Pancreas (tissue), 10 donors: ENCODE measurements around the gene SLFN13. TPM values are rescaled to one million over a fixed set of nuclear protein-coding genes. Genes with fewer than 3 reads are reported as not detected.
A peak's percentile ranks its signal among the peaks of the same experiment; 100 is the strongest.
"Not testable (repeated sequence)": the region's sequence is repeated elsewhere in the genome, so short reads cannot be mapped to it uniquely, and the experiment has no call there.

Source experiments
- ATAC-seq, 4 donors: fragments of 200-7000 bp; cut with Tn5 transposase; one replicate each; pipeline versions ENCODE4 v1.8.0 to v1.9.1; 2020; ENCODE audit warnings: mild to moderate bottlenecking in 4 of 4, moderate library complexity in 4 of 4
- DNase-seq, 6 donors: peaks; one replicate each; pipeline ENCODE4 v3.0.0-alpha.2; 2020
- FAIRE-seq: peaks from 2 replicates; lab custom pipeline; 2012; peaks lifted over from hg19 to GRCh38; lab: Jason Lieb, UNC
- H3K27ac ChIP-seq, 4 donors: fragments of 200-600 bp; sonication (generic); 1 replicate in 3 of 4; 2 replicates in 1 of 4; pipeline versions ENCODE4 v1.5.0 to v1.8.0; 2020
- H3K27me3 ChIP-seq, 4 donors: fragments of 200-600 bp; one replicate each; pipeline ENCODE4 v1.8.0; 2021
- H3K36me3 ChIP-seq, 3 donors: fragments of 200-600 bp; sonication (generic) in 1 of 3; one replicate each; pipeline versions ENCODE4 v1.5.0 to v1.8.0; 2020 to 2021
- H3K4me1 ChIP-seq, 3 donors: fragments of 200-600 bp; one replicate each; pipeline ENCODE4 v1.8.0; 2021
- H3K4me3 ChIP-seq, 4 donors: fragments of 200-600 bp; sonication (generic) in 2 of 4; one replicate each; pipeline versions ENCODE4 v1.5.0 to v1.8.0; 2020 to 2021
- H3K9me3 ChIP-seq, 4 donors: fragments of 200-600 bp; one replicate each; pipeline ENCODE4 v1.8.0; 2021
- WGBS, 2 donors: extraction: QIAGEN DNeasy Blood & Tissue Kit; methylation state at CpG; one replicate each; pipeline ENCODE4 v1.1.7; 2013; 5-methylcytosine and 5-hydroxymethylcytosine counted together
- intact Hi-C, 3 donors: fragments of 100-400 bp; cut with DNase I; formaldehyde crosslinking; loops; one replicate each; pipeline versions ENCODE4 v1.11.1 to v1.14.2; 2022
- polyA plus RNA-seq, 2 donors: library from polyadenylated mRNA; stranded (reverse); fragments of 200-250 nt; gene quantifications; one replicate each; pipeline ENCODE4 v1.2.3, GENCODE V29; 2013
- total RNA-seq, 6 donors: library from RNA; stranded (reverse); fragmentation: NEBNext Ultra II Directional in 4 of 6; extraction: Animal tissue kit (Norgen Biotek cat#: 25700) in 4 of 6; gene quantifications; one replicate each; pipeline versions ENCODE4 v1.2.1 to v1.2.4, GENCODE V29; 2021 to 2023
- TF ChIP-seq, protein P1 (sequence below), 4 donors: fragments of 200-600 bp; sonication (generic) in 3 of 4; IDR thresholded peaks; one replicate each; pipeline versions ENCODE4 v1.5.0 to v1.8.0; 2021; ENCODE audit warnings: antibody characterized with exemption in 4 of 4
- donor health status: healthy with polysubstance abuse.
- donor health status: DM: no; HTN: no; CAD: no; lungs with moderate emphysema.
- donor health status: DM: no; HTN: no; CAD: no.
- donor health status: control.
- donor health status: control.
- donor health status: Bipolar disorder and iron deficiency.
- donor health status: DM: yes; HTN: yes; CAD: no.
- donor health status: DM: no; HTN: no; CAD: no.
- donor health status: DM: no; HTN: no; CAD: no.
- donor health status: DM: yes; HTN: yes; CAD: no.

Gene SLFN13
- total and polyA plus RNA-seq, 8 donors, result 1.3 to 8.5 (median 3.1) TPM

DNA sequence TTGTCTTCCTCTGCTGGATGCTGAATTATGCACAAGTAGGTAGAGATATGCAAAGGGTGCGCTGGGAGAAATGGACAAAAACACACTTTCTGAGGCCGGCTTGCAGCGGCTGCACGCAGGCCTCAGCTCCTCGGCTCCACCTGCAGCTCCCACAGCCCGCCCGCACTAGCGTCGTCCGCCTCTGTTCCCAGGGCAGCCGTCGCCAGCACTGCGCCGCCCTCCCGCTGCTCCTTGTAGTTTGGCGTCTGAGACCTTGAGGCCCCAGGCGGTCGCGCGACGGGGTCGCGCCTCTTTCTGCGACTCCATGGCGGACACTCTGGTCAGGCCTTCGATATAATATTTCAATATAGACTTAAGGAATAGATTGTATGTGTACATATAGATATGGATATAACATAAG is 41.0 kb downstream of the SLFN13 start:
- Histone ChIP-seq H3K9me3 (no peaks in the 10 kb centered on the region), H3K4me3 (no peak overlapping the region), H3K27me3 (no peaks in the 10 kb centered on the region), H3K27ac (no peak overlapping the region), H3K36me3 (no peaks in the 10 kb centered on the region), H3K4me1 (no peaks in the 10 kb centered on the region)
- WGBS, 2 donors, result 87 to 88% methylated on average over 26 of the region's 26 CpGs
- FAIRE-seq, result no peak
- TF ChIP-seq, protein P1, sequence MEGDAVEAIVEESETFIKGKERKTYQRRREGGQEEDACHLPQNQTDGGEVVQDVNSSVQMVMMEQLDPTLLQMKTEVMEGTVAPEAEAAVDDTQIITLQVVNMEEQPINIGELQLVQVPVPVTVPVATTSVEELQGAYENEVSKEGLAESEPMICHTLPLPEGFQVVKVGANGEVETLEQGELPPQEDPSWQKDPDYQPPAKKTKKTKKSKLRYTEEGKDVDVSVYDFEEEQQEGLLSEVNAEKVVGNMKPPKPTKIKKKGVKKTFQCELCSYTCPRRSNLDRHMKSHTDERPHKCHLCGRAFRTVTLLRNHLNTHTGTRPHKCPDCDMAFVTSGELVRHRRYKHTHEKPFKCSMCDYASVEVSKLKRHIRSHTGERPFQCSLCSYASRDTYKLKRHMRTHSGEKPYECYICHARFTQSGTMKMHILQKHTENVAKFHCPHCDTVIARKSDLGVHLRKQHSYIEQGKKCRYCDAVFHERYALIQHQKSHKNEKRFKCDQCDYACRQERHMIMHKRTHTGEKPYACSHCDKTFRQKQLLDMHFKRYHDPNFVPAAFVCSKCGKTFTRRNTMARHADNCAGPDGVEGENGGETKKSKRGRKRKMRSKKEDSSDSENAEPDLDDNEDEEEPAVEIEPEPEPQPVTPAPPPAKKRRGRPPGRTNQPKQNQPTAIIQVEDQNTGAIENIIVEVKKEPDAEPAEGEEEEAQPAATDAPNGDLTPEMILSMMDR (IDR thresholded peaks at IDR 0.05), result no peak
- no peak for DNase-seq
- intact Hi-C loops, result no loop called here
- no peak for ATAC-seq

DNA sequence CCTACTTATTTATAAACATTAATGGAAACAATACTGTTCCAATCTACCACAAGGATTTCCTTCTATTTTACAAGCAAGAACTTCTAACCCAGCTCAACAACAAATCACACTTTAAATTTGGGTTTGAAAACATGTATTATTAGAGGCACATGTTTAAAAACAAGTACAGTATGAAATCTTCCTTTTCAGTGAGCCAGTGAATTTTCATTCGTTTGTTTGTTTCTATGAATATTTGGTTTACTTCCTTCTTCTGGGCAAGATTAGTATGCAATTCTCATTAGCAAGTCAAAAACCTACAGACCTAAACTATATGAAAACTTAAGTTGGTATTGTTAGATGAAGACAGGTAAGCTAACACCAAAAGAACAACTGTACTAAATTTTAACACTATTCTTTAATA is 42.0 kb downstream of the SLFN13 start:
- H3K27ac ChIP-seq, result no peak overlapping the region
- DNase-seq (no peak), ATAC-seq (no peak), FAIRE-seq (peak; percentile 9)
- WGBS, 2 donors, result 69 to 73% methylated on average over 1 of the region's 1 CpG
- no peaks in the 10 kb centered on the region for H3K36me3 ChIP-seq
- H3K9me3 ChIP-seq, result no peaks in the 10 kb centered on the region
- no peaks in the 10 kb centered on the region for H3K4me1 ChIP-seq
- H3K27me3 ChIP-seq, result no peaks in the 10 kb centered on the region
- no peak overlapping the region for H3K4me3 ChIP-seq
- intact Hi-C loops, result no loop called here
- TF ChIP-seq, protein P1 (IDR thresholded peaks at IDR 0.05), result no peak

DNA sequence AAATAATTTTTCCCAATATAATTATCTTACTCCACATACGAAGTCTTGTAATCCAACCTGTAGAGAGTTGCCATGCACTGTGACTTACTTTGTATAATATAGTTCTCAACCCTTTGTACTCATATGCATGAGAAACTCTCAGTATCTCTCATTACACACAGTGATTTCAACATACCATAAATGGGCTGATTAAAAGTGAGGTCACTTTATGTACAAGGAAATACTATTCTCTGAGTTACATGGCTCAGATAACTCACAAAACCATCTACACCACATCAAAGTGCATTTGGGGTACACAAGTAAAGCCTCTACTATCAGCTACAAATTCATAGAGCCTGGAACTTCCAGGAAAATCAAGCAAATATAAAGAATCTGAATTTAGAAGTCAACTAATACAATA is 44.2 kb downstream of the SLFN13 start:
- no peak for FAIRE-seq
- 68 to 71% methylated on average over 1 of the region's 1 CpG for WGBS, 2 donors
- Histone ChIP-seq H3K27ac (no peak overlapping the region), H3K27me3 (no peaks in the 10 kb centered on the region), H3K36me3 (no peaks in the 10 kb centered on the region), H3K9me3 (no peaks in the 10 kb centered on the region), H3K4me3 (no peak overlapping the region), H3K4me1 (no peaks in the 10 kb centered on the region)
- no peak for ATAC-seq
- TF ChIP-seq, protein P1 (IDR thresholded peaks at IDR 0.05), result no peak
- intact Hi-C loops, result no loop called here
- DNase-seq, result no peak

DNA sequence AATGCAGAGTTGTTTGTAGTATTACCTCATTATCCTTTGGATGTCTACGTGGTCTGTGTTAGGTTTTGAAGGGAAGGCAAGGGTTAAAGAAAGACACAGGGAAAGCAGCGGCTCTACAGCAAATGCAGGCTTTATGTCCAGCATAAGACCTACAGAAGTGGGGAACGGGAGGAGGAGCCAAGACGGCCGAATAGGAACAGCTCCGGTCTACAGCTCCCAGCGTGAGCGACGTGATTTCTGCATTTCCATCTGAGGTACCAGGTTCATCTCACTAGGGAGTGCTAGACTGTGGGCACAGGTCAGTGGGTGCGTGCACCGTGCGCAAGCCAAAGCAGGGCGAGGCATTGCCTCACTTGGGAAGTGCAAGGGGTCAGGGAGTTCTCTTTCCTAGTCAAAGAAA is 54.8 kb downstream of the SLFN13 start:
- H3K27me3 ChIP-seq, FAIRE-seq, DNase-seq, H3K4me3 ChIP-seq, H3K4me1 ChIP-seq, intact Hi-C loops, ATAC-seq, H3K27ac ChIP-seq, H3K36me3 ChIP-seq, H3K9me3 ChIP-seq: not testable (repeated sequence)
- 78 to 88% methylated on average over 13 of the region's 13 CpGs for WGBS, 2 donors

DNA sequence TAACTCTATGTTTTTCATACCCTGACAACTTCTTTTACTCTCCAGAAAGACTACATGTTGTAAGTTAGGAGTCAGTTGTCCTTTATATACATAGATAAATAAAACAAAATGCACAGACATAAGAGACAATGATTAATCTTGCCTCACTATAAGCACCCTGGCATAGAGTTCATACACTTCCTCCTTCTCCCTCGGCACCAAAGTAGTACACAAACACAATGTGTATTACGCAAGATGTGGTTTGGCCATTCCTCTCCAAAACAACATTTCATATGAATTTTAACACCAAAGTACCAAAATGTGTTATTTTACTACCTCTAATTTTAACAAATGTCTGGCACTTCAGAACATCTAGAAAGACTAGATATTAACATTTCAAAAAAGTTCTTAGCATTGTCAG is 57.9 kb downstream of the SLFN13 start:
- TF ChIP-seq, protein P1 (IDR thresholded peaks at IDR 0.05), result no peak

More for the DNA sequence above, 57.9 kb downstream of the SLFN13 start:
- Histone ChIP-seq H3K27ac (no peak overlapping the region), H3K9me3 (no peaks in the 10 kb centered on the region), H3K36me3 (no peaks in the 10 kb centered on the region), H3K4me1 (no peaks in the 10 kb centered on the region), H3K4me3 (no peak overlapping the region), H3K27me3 (no peaks in the 10 kb centered on the region)
- ATAC-seq, result peak in 1 of 4 donors; percentile 49
- no peak for DNase-seq
- 58 to 67% methylated on average over 2 of the region's 2 CpGs for WGBS, 2 donors
- no peak for FAIRE-seq
- intact Hi-C loops, result no loop called here
